Right forelimb (tissue), 1 donor: ENCODE results near the gene SPG7.
"Not testable (repeated sequence)": the region's sequence is repeated elsewhere in the genome, so short reads cannot be mapped to it uniquely, and the experiment has no call there.

ENCODE experiments used
- DNase-seq: peaks from one replicate; pipeline ENCODE4 v3.0.0-alpha.2; 2018

SPG7 gene

GRCh38 chr16:89582614-89583196 lies 74.5 kb downstream of the SPG7 start:
- DNase-seq, result no peak

- DNase-seq, result no peak
Observed at GRCh38 chr16:89583197-89583894, 75.1 kb downstream of the SPG7 start.

DNA sequence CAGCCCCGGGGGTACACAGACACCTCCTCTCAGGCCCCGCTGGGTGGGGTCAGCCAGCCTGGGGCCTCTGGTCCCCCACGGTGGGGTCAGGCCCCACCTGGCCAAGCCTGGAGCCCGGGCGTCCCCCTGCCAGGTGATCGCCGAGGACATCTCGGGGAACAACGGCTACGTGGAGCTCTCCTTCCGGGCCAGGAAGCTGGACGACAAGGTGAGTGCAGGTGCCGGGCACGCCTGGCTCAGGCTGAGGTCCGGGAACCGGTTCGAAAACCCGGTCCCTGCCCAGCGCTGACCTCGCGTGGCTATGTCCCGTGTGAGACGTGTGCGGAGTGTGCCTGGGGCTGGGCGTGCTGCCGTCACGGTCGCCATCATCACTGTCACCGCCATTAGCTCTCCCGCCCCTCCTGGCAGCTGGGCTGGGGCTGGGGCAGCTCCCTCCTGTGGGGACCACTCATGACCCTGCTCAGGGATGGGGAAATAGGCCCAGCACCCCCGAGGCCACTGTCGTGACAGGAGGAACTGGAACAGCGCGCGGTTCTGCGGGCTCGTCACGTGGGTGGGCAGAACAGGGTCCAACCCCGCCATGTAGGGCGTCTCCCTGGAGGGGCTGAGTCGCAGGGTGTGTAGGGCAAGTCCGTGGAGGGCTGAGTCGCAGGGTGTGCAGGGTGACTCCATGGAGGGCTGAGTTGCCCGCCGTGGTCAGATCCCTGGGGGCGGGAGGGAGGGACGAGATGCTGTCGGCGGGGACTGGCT lies 75.9 kb downstream of the SPG7 start:
- no peak for DNase-seq

GRCh38 chr16:89584768-89585549 lies 76.8 kb downstream of the SPG7 start:
- DNase-seq, result no peak

GRCh38 chr16:89586218-89586617 lies 78.0 kb downstream of the SPG7 start:
- DNase-seq, result no peak

- no peak for DNase-seq
Observed at GRCh38 chr16:89586853-89587252, 78.7 kb downstream of the SPG7 start.

- DNase-seq, result not testable (repeated sequence)
Observed at GRCh38 chr16:89587676-89588075, 79.5 kb downstream of the SPG7 start.

DNA sequence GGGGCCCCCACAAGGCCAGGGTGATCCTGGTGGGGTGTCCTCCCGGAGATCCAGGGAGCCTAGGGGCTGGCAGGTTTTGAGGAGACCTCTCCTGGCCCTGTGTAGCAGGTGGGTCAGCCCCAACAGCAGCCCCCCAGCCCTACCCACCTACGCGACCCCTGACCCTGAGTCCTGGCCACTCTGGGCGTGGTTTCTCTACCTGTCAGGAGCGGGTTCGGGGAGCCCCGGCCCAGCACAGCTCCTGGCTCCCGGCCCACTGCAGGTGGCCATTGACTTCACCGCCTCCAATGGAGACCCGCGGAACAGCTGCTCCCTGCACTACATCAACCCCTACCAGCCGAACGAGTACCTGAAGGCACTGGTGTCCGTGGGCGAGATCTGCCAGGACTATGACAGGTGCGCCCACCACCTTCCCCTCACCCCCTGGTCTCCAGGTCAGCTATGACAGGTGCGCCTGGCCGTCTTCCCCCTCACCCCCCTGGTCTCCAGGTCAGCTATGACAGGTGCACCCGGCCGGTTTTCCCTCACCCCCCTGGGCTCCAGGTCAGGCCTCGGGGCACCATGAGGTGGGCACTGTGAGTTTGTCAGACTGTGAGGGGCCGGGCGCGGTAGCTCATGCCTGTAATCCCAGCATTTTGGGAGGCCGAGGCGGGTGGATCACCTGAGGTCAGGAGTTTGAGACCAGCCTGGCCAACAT lies 80.4 kb downstream of the SPG7 start:
- DNase-seq, result no peak

GRCh38 chr16:89589241-89589926 lies 81.2 kb downstream of the SPG7 start:
- DNase-seq, result no peak

DNA sequence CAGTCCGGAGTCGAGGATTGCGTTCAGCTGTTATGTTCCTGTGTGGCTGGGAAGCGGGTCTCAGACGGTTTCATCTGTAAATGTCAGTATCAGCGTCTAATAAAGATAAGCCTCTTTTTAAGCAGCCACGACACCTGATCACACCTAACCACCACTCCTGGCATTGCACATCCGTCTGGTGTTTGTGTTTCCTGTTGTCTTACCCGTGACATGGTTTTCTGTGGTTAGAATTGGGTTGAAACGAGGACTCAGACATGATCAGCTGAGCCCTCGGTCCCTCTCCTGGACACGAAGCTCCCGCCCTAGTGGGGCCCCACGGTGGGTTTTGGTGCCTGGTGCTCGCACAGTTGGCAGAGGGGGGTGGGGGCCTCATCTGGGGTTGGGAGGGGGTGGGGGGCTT lies 85.6 kb downstream of the SPG7 start:
- no peak for DNase-seq

- no peak for DNase-seq
Observed at GRCh38 chr16:89595330-89596060, 87.3 kb downstream of the SPG7 start.

DNA sequence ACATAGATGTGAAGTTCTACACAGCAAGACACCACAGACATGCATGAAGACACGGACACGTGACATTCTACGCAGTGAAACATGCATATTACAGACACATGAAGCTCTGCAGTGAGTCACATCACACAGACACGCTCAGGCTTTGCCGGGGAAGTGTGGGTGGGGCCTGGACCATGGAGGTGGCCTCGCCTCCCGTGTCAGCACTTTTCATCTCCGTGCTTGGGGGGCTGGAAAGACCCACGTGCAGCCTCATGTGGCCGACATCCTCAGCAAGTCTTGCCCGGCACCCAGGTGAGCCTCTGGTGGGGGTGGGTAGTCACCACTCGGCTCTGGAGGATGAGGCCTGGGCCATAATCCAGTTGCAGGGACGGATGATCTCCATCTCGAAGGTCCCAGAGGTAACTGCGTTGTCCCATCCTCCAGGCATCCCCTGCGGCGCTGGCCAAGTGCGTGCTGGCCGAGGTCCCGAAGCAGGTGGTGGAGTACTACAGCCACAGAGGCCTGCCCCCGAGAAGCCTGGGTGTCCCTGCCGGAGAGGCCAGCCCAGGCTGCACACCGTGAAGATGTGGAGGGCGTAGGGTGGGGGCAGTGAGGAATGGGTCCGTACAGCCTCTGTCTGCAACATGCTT lies 88.0 kb downstream of the SPG7 start:
- no peak for DNase-seq

- no peak for DNase-seq
Observed at GRCh38 chr16:89596957-89597649, 88.9 kb downstream of the SPG7 start.

- no peak for DNase-seq
Observed at GRCh38 chr16:89598199-89598598, 90.0 kb downstream of the SPG7 start.

- DNase-seq, result no peak
Observed at GRCh38 chr16:89599451-89599858, 91.3 kb downstream of the SPG7 start.

DNA sequence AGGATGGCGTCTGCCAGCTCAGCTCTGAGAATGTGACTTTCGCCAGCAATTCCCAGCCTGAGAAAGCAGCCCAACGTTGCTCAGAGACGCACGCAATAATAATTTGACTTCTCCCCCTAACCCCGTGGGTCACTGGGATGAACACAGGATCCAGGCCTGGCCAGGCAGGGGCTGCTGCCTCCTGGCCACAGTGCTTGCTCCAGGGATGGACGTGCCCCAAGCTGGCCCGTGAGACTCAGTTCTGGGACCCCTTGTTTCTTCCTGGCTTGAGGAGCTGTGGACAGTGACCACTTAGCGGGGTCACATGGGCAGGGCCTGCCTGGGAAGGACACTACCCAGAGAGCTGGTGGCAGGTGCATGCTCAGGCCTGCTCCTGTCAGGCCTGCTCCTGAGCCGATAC lies 91.7 kb downstream of the SPG7 start:
- no peak for DNase-seq

- no peak for DNase-seq
Observed at GRCh38 chr16:89600427-89600826, 92.2 kb downstream of the SPG7 start.

DNA sequence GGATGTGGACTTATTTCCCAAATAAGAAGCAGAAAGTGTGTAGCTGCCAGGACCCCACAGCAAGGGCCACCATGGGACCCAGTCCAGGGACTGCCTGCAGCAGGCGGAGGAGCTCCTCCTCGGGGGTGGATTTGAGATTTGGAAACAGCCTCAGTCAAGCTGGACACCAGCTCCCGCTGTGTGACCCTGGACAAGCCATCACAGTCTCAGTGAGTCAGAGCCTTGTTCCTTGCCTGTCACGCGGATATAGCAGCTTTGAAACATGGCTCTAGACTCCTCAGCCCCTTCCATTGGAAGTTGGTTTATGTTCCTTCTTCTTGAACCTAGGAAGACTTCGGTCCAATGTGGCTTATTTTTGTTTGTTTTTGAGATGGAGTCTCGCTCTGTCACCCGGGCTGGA lies 92.8 kb downstream of the SPG7 start:
- DNase-seq, result no peak

GRCh38 chr16:89601906-89602272 lies 93.7 kb downstream of the SPG7 start:
- DNase-seq, result no peak

GRCh38 chr16:89602273-89602951 lies 94.2 kb downstream of the SPG7 start:
- peak; percentile 63 for DNase-seq
